Natural killer cell (primary cell): ENCODE results near the gene TM2D1. TPM values are rescaled to one million over a fixed set of nuclear protein-coding genes. Genes with fewer than 3 reads are reported as not detected.
"Not testable (repeated sequence)": the region's sequence is repeated elsewhere in the genome, so short reads cannot be mapped to it uniquely, and the experiment has no call there.

ENCODE experiments used
- ATAC-seq, 3 donors: fragments of 150-1000 bp in 2 of 3; fragments of 200-7000 bp in 1 of 3; cut with Tn5 transposase; 1 replicate in 1 of 3; 2 replicates in 2 of 3; pipeline ENCODE4 v1.10.0; 2021; ENCODE audit warnings: mild to moderate bottlenecking in 2 of 3, moderate library complexity in 2 of 3
- DNase-seq, 2 donors: peaks; one replicate each; pipeline versions ENCODE4 v3.0.0 to v3.0.0-alpha.2; 2013 to 2021; ENCODE audit warnings: mixed read lengths in 1 of 2
- H3K27ac ChIP-seq: one replicate; pipeline ENCODE4 v1.5.1; 2013; ENCODE audit warnings: mild to moderate bottlenecking, low read length
- H3K27me3 ChIP-seq: one replicate; pipeline ENCODE4 v1.6.1; 2013; ENCODE audit warnings: low read length; ENCODE audit not compliant: control insufficient read depth, insufficient read depth
- H3K36me3 ChIP-seq: one replicate; pipeline ENCODE4 v1.6.1; 2013; ENCODE audit warnings: low read length; ENCODE audit not compliant: control insufficient read depth, insufficient read depth
- H3K4me1 ChIP-seq: one replicate; pipeline ENCODE4 v1.6.1; 2013; ENCODE audit warnings: low read length; ENCODE audit not compliant: control insufficient read depth, insufficient read depth
- H3K4me3 ChIP-seq: one replicate; pipeline ENCODE4 v1.5.1; 2013; ENCODE audit warnings: low read length
- H3K9me3 ChIP-seq: one replicate; pipeline ENCODE4 v1.6.1; 2013; ENCODE audit warnings: low read length; ENCODE audit not compliant: control insufficient read depth, insufficient read depth
- H3K27ac Mint-ChIP-seq, 2 donors: one replicate each; pipeline ENCODE4 v1.8.0; 2022; ENCODE audit warnings: mild to moderate bottlenecking in 2 of 2, mixed read lengths in 2 of 2, moderate library complexity in 1 of 2
- H3K27me3 Mint-ChIP-seq, 2 donors: one replicate each; pipeline ENCODE4 v1.8.0; 2022; ENCODE audit warnings: low read depth in 2 of 2, mixed read lengths in 2 of 2
- H3K36me3 Mint-ChIP-seq: one replicate; pipeline ENCODE4 v1.8.0; 2022; ENCODE audit warnings: mixed read lengths
- H3K4me1 Mint-ChIP-seq, 2 donors: one replicate each; pipeline ENCODE4 v1.8.0; 2022; ENCODE audit warnings: mixed read lengths in 2 of 2
- H3K4me3 Mint-ChIP-seq: one replicate; pipeline ENCODE4 v1.8.0; 2022; ENCODE audit warnings: mild to moderate bottlenecking, moderate library complexity, mixed read lengths
- H3K9me3 Mint-ChIP-seq, 2 donors: one replicate each; pipeline ENCODE4 v1.8.0; 2022; ENCODE audit warnings: mixed read lengths in 2 of 2
- CTCF ChIP-seq: fragments of 200-600 bp; IDR thresholded peaks from one replicate; pipeline ENCODE4 v1.8.0; 2022; ENCODE audit warnings: antibody characterized with exemption
- WGBS: methylation state at CpG from one replicate; pipeline ENCODE4 v1.1.7; 2013; ENCODE audit warnings: missing lambda C conversion rate; ENCODE audit not compliant: insufficient coverage; 5-methylcytosine and 5-hydroxymethylcytosine counted together
- intact Hi-C: fragments of 100-400 bp; cut with micrococcal nuclease; formaldehyde crosslinking; loops from one replicate; pipeline ENCODE4 v1.14.2; 2022
- total RNA-seq, 4 donors: library from RNA; stranded (reverse); fragments of 120-200 nt in 1 of 4; gene quantifications; one replicate each; pipeline versions ENCODE4 v1.2.3 to v1.2.4, GENCODE V29; 2013 to 2022

TM2D1 gene
- total RNA-seq, 3 donors from 2014 or later (not counting 1 experiment from before 2014, with no cell fraction given): 24.7 to 34.2 (median 26.4) TPM

GRCh38 chr1:61727544-61727943 lies 2.6 kb upstream of the TM2D1 start:
- no peak for DNase-seq
- peak overlapping the region; percentile 84 for H3K4me3 Mint-ChIP-seq

GRCh38 chr1:61724506-61724812 lies 482 bp downstream of the TM2D1 start:
- peak in 1 of 3 donors; percentile 3 for ATAC-seq
- DNase-seq: no peak
- Histone ChIP-seq H3K27me3 (no peaks in the 10 kb centered on the region), H3K36me3 (no peaks in the 10 kb centered on the region), H3K4me1 (peaks cover 7% of the 10 kb centered on the region), H3K4me3 (peak overlapping the region; percentile 89), H3K9me3 (no peaks in the 10 kb centered on the region), H3K27ac (peak overlapping the region; percentile 88)
- Mint-ChIP-seq H3K4me3 (peak overlapping the region; percentile 99), H3K4me1 (peaks cover 16 to 22% of the 10 kb centered on the region in 2 donors), H3K36me3 (no peaks in the 10 kb centered on the region), H3K27ac (peak overlapping the region; percentile 99), H3K27me3 (peaks cover 0 to 5% of the 10 kb centered on the region in 2 donors), H3K9me3 (no peaks in the 10 kb centered on the region)
- intact Hi-C loops: no loop called here
- no peak for TF ChIP-seq CTCF
- WGBS: 0% methylated on average over 3 of the region's 3 CpGs

More at GRCh38 chr1:61727544-61727943, 2.6 kb upstream of the TM2D1 start:
- whole genome bisulfite sequencing: no CpG with 5 or more reads among the region's 3 CpGs
- intact Hi-C loops: no loop called here
- H3K36me3 ChIP-seq: no peaks in the 10 kb centered on the region
- no peak overlapping the region for H3K27ac ChIP-seq
- no peak for ATAC-seq
- Mint-ChIP-seq H3K36me3 (no peaks in the 10 kb centered on the region), H3K27ac (peak overlapping the region in 1 of 2 donors; percentile 60), H3K4me1 (peaks cover 16 to 22% of the 10 kb centered on the region in 2 donors), H3K27me3 (peaks cover 0 to 7% of the 10 kb centered on the region in 2 donors), H3K9me3 (no peaks in the 10 kb centered on the region)
- peaks cover 7% of the 10 kb centered on the region for H3K4me1 ChIP-seq
- no peak overlapping the region for H3K4me3 ChIP-seq
- no peaks in the 10 kb centered on the region for H3K9me3 ChIP-seq
- no peaks in the 10 kb centered on the region for H3K27me3 ChIP-seq
- TF ChIP-seq CTCF: no peak

- not testable (repeated sequence) for DNase-seq, ATAC-seq
These were observed 5.8 kb downstream of the TM2D1 start for GRCh38 chr1:61718996-61719663.

GRCh38 chr1:61711969-61712368 lies 13.0 kb downstream of the TM2D1 start:
- no peaks in the 10 kb centered on the region for H3K36me3 Mint-ChIP-seq
- no peak overlapping the region for H3K4me3 Mint-ChIP-seq
- no peak for DNase-seq
- Histone ChIP-seq H3K9me3 (no peaks in the 10 kb centered on the region), H3K4me1 (no peaks in the 10 kb centered on the region), H3K4me3 (no peak overlapping the region), H3K27me3 (no peaks in the 10 kb centered on the region), H3K27ac (no peak overlapping the region), H3K36me3 (peaks cover 23% of the 10 kb centered on the region)
- H3K4me1 Mint-ChIP-seq: peaks cover 9 to 21% of the 10 kb centered on the region in 2 donors
- no peaks in the 10 kb centered on the region for H3K9me3 Mint-ChIP-seq
- no peak for TF ChIP-seq CTCF
- no peak overlapping the region for H3K27ac Mint-ChIP-seq
- ATAC-seq: no peak
- no peaks in the 10 kb centered on the region for H3K27me3 Mint-ChIP-seq
- intact Hi-C loops: no loop called here

More at GRCh38 chr1:61718996-61719663, 5.8 kb downstream of the TM2D1 start:
- H3K27me3 ChIP-seq, H3K27me3 Mint-ChIP-seq, H3K27ac Mint-ChIP-seq, H3K4me3 ChIP-seq, H3K9me3 Mint-ChIP-seq, H3K36me3 ChIP-seq, H3K36me3 Mint-ChIP-seq, H3K9me3 ChIP-seq, H3K4me3 Mint-ChIP-seq, H3K27ac ChIP-seq, H3K4me1 ChIP-seq, intact Hi-C loops: not testable (repeated sequence)
- 99% methylated on average over 8 of the region's 8 CpGs for WGBS
- H3K4me1 Mint-ChIP-seq: peaks cover 23 to 27% of the 10 kb centered on the region in 2 donors

- WGBS: 100% methylated on average over 4 of the region's 4 CpGs
- intact Hi-C loops, H3K27me3 Mint-ChIP-seq, H3K9me3 ChIP-seq, DNase-seq, H3K4me1 ChIP-seq, H3K27ac ChIP-seq, H3K27me3 ChIP-seq, H3K9me3 Mint-ChIP-seq, H3K27ac Mint-ChIP-seq, H3K4me3 Mint-ChIP-seq, ATAC-seq, H3K4me3 ChIP-seq, H3K36me3 Mint-ChIP-seq: not testable (repeated sequence)
- peaks cover 9 to 18% of the 10 kb centered on the region in 2 donors for H3K4me1 Mint-ChIP-seq
- peaks cover 23% of the 10 kb centered on the region for H3K36me3 ChIP-seq
These were observed 13.7 kb downstream of the TM2D1 start for GRCh38 chr1:61711257-61711656.
